Vagina (tissue), 2 donors: ENCODE measurements around the gene TOMM40. TPM values are rescaled to one million over a fixed set of nuclear protein-coding genes. Genes with fewer than 3 reads are reported as not detected.
"Not testable (repeated sequence)": the region's sequence is repeated elsewhere in the genome, so short reads cannot be mapped to it uniquely, and the experiment has no call there.

ENCODE experiments used
- DNase-seq, 2 donors: peaks; one replicate each; pipeline ENCODE4 v3.0.0-alpha.2; 2017; ENCODE audit errors: extremely low spot score in 2 of 2
- H3K27ac ChIP-seq: fragments of 200-600 bp; sonication (generic); one replicate; pipeline ENCODE4 v1.5.1; 2019
- H3K27me3 ChIP-seq: fragments of 200-600 bp; sonication (generic); one replicate; pipeline ENCODE4 v1.5.1; 2019
- H3K36me3 ChIP-seq, 2 donors: fragments of 200-600 bp; sonication (generic); one replicate each; pipeline ENCODE4 v1.5.1; 2017 to 2019
- H3K4me1 ChIP-seq: fragments of 200-600 bp; sonication (generic); one replicate; pipeline ENCODE4 v1.5.1; 2019
- H3K4me3 ChIP-seq, 2 donors: fragments of 200-600 bp; sonication (generic); 1 replicate in 1 of 2; 2 replicates in 1 of 2; pipeline ENCODE4 v1.5.1; 2016 to 2019
- H3K9me3 ChIP-seq: fragments of 200-600 bp; sonication (generic); one replicate; pipeline ENCODE4 v1.5.1; 2019
- POLR2A ChIP-seq, 2 donors: fragments of 450-650 bp; IDR thresholded peaks; one replicate each; pipeline ENCODE4 v1.6.1; 2017; ENCODE audit warnings: antibody characterized with exemption in 2 of 2, mild to moderate bottlenecking in 2 of 2, moderate library complexity in 2 of 2
- POLR2AphosphoS5 ChIP-seq, 2 donors: sonication (generic); formaldehyde crosslinking; IDR thresholded peaks; one replicate each; pipeline ENCODE4 v1.9.0; 2017; ENCODE audit warnings: antibody characterized with exemption in 2 of 2, mild to moderate bottlenecking in 2 of 2, low read depth in 1 of 2; ENCODE audit not compliant: insufficient read depth in 1 of 2
- intact Hi-C: fragments of 100-400 bp; cut with DNase I; formaldehyde crosslinking; loops from one replicate; pipeline ENCODE4 v1.15.1; 2023
- total RNA-seq: library from RNA; depleted of rRNA; stranded (reverse); fragments of >200 nt; gene quantifications from one replicate; pipeline ENCODE4 v1.2.3, GENCODE V29; 2016
- TF ChIP-seq, protein P1 (sequence below), 3 experiments: fragments of 450-650 bp in 2 of 3; fragments of 200-600 bp in 1 of 3; sonication (generic) in 1 of 3; IDR thresholded peaks; one replicate each; pipeline ENCODE4 v1.5.1; 2017 to 2019; ENCODE audit warnings: antibody characterized with exemption in 3 of 3, mild to moderate bottlenecking in 2 of 3, moderate library complexity in 2 of 3

Gene TOMM40
- total RNA-seq, 1 donor from 2014 or later: 31.4 TPM

DNA sequence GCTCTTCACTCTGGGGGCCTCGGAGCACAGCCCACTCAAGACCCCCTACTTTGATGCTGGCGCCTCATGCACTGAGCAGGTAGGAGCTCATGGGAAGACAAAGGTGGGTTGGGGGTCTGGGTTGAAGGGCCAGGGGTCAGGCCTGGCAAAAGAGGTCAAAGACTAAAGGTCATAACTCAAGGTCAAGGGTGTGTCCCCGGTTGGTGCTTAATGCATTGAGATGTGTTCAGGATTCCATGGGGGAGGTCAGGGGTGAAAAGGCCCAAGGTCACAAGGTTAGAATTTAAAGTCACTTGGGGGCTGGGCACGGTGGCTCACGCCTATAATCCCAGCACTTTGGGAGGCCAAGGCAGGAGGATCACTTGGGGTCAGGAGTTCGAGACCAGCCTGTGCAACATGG is 4.9 kb upstream of the TOMM40 start:
- H3K9me3 ChIP-seq: no peaks in the 10 kb centered on the region
- no peak overlapping the region for H3K27ac ChIP-seq
- H3K36me3 ChIP-seq: peaks cover 0 to 20% of the 10 kb centered on the region in 2 donors

DNA sequence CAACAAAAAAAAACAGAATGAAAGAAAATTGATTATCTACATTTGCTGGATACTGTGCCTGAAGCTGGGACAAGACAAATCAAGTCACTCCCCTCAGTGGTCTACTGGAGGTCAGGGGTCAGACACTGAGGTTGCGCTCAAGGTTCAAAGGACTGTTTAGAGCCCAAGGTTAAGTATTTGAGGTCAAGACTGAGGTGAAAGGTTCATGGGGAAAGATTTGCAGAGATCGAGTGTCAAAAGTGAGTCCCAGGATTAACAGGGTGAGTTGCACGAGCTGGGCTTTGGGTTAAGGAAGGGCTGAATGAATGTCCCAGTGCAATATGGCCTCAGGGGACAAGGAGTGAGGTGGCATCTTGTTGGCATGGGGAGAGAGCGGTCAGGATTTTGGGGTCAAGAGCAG is 3.4 kb upstream of the TOMM40 start:
- peaks cover 22% of the 10 kb centered on the region for H3K4me1 ChIP-seq
- no peak overlapping the region for H3K27ac ChIP-seq
- H3K4me3 ChIP-seq: no peak overlapping the region
- TF ChIP-seq POLR2AphosphoS5 (IDR thresholded peaks at IDR 0.05; ENCODE audit: insufficient read depth in 1 of 2, low read depth in 1 of 2): no peak
- no peak for TF ChIP-seq POLR2A (IDR thresholded peaks at IDR 0.05)
- TF ChIP-seq, protein P1, sequence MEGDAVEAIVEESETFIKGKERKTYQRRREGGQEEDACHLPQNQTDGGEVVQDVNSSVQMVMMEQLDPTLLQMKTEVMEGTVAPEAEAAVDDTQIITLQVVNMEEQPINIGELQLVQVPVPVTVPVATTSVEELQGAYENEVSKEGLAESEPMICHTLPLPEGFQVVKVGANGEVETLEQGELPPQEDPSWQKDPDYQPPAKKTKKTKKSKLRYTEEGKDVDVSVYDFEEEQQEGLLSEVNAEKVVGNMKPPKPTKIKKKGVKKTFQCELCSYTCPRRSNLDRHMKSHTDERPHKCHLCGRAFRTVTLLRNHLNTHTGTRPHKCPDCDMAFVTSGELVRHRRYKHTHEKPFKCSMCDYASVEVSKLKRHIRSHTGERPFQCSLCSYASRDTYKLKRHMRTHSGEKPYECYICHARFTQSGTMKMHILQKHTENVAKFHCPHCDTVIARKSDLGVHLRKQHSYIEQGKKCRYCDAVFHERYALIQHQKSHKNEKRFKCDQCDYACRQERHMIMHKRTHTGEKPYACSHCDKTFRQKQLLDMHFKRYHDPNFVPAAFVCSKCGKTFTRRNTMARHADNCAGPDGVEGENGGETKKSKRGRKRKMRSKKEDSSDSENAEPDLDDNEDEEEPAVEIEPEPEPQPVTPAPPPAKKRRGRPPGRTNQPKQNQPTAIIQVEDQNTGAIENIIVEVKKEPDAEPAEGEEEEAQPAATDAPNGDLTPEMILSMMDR (IDR thresholded peaks at IDR 0.05): no peak
- DNase-seq: no peak
- H3K27me3 ChIP-seq: no peaks in the 10 kb centered on the region
- peaks cover 0 to 22% of the 10 kb centered on the region in 2 donors for H3K36me3 ChIP-seq
- no peaks in the 10 kb centered on the region for H3K9me3 ChIP-seq
- intact Hi-C loops: no loop called here

More for the DNA sequence above, 4.9 kb upstream of the TOMM40 start:
- intact Hi-C loops: no loop called here
- Histone ChIP-seq H3K27me3 (no peaks in the 10 kb centered on the region), H3K4me3 (no peak overlapping the region), H3K4me1 (peaks cover 9% of the 10 kb centered on the region)
- TF ChIP-seq POLR2A (IDR thresholded peaks at IDR 0.05) (no peak), POLR2AphosphoS5 (IDR thresholded peaks at IDR 0.05; ENCODE audit: insufficient read depth in 1 of 2, low read depth in 1 of 2) (no peak)
- TF ChIP-seq, protein P1 (IDR thresholded peaks at IDR 0.05): no peak
- no peak for DNase-seq

DNA sequence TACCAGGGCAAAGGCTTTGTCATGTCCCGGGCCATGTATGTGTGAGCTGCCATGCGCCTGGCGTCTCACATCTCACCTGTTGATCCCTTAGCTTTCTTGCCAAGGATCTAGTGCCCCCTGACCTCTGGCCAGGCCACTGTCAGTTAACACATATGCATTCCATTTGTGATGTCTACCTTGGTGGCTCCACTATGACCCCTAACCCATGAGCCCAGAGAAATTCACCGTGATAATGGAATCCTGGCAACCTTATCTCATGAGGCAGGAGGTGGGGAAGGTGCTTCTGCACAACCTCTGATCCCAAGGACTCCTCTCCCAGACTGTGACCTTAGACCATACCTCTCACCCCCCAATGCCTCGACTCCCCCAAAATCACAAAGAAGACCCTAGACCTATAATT is 2.7 kb upstream of the TOMM40 start:
- intact Hi-C loops, H3K27me3 ChIP-seq, H3K9me3 ChIP-seq, H3K27ac ChIP-seq, H3K4me3 ChIP-seq, DNase-seq: not testable (repeated sequence)
- H3K4me1 ChIP-seq: peaks cover 29% of the 10 kb centered on the region
- peaks cover 0 to 26% of the 10 kb centered on the region in 2 donors for H3K36me3 ChIP-seq

DNA sequence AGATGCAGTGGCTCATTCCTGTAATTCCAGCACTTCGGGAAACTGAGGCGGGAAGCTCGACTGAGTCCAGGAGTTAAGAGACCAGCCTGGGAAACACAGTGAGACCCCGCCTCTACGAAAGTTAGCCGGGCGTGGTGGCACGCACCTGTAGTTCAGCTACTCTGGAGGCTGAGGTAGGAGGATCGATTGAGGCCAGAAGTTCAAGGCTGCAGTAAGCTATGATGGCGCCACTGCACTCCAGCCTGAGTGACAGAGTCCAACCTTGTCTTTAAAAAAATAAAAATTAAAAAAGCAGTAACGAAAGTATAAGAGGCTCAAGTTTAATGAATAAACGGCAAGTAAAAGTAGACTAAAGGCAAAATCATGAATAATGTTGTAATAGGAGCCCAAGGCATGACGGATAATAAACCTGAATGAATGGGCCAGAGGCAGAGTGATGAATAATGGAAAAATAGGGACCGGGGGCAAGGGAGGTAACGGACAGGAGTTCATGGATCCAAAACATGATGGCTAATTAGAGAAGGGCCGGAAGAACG is 1.2 kb upstream of the TOMM40 start:
- Histone ChIP-seq H3K9me3 (no peaks in the 10 kb centered on the region), H3K27ac (peak overlapping the region; percentile 83), H3K4me3 (peak overlapping the region; percentile 65 to 87), H3K27me3 (no peaks in the 10 kb centered on the region), H3K36me3 (peaks cover 0 to 30% of the 10 kb centered on the region in 2 donors), H3K4me1 (peaks cover 29% of the 10 kb centered on the region)
- intact Hi-C loops: loop anchor here (5.0 kb wide), 2 partner anchors 202 to 287 kb away; partner anchors contain the start of genes BLOC1S3, PPP1R37 and TRAPPC6A
- no peak for DNase-seq
- TF ChIP-seq POLR2A (IDR thresholded peaks at IDR 0.05) (no peak), POLR2AphosphoS5 (IDR thresholded peaks at IDR 0.05; ENCODE audit: insufficient read depth in 1 of 2, low read depth in 1 of 2) (no peak)
- TF ChIP-seq, protein P1 (IDR thresholded peaks at IDR 0.05): no peak

DNA sequence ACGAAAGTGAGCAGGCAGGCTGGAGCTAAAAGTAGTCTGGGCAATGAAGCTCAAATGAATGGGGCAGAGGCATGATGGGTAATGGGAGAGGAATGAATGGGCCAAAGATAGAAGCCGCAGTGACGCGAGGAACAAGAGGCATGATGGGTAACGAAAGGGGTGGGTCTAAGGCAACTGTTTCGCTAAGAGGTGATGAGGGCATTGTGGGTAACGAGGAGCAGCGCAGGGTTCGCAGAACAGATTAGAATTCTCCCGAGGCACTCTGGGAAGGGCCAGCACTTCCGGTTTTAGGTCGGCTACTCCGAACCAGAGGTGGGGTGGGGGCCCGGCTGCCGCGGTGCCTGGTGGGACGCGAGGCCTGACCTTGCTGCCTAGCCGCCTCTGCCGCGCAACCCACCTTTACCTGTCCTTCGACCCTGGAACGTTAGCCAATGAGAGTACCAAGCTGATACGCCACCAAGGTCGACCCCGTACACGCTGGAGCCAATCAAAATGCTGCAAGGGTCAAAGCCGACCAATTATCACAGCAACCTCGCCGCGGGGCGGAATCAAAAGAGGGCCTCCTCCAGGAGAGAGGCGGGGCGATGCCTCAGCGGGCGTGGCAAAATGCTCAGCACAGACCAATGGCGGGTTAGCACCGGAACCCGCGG is 563 bp upstream of the TOMM40 start:
- intact Hi-C loops: loop anchor here (5.0 kb wide), 2 partner anchors 202 to 287 kb away; partner anchors contain the start of genes BLOC1S3, PPP1R37 and TRAPPC6A
- peak overlapping the region; percentile 83 for H3K27ac ChIP-seq
- peaks cover 0 to 35% of the 10 kb centered on the region in 2 donors for H3K36me3 ChIP-seq
- H3K27me3 ChIP-seq: no peaks in the 10 kb centered on the region
- H3K4me3 ChIP-seq: peak overlapping the region; percentile 65 to 87
- peak; percentile 100 for DNase-seq
- TF ChIP-seq POLR2AphosphoS5 (IDR thresholded peaks at IDR 0.05; ENCODE audit: insufficient read depth in 1 of 2, low read depth in 1 of 2) (peak; percentile 95 to 98), POLR2A (IDR thresholded peaks at IDR 0.05) (peak in 1 of 2 donors; percentile 40)
- TF ChIP-seq, protein P1 (IDR thresholded peaks at IDR 0.05): no peak
- H3K9me3 ChIP-seq: no peaks in the 10 kb centered on the region
- H3K4me1 ChIP-seq: peaks cover 29% of the 10 kb centered on the region
